ENCODE results near the gene ARL15.
"Not testable (repeated sequence)": the region's sequence is repeated elsewhere in the genome, so short reads cannot be mapped to it uniquely, and the experiment has no call there.

Gene ARL15

DNA sequence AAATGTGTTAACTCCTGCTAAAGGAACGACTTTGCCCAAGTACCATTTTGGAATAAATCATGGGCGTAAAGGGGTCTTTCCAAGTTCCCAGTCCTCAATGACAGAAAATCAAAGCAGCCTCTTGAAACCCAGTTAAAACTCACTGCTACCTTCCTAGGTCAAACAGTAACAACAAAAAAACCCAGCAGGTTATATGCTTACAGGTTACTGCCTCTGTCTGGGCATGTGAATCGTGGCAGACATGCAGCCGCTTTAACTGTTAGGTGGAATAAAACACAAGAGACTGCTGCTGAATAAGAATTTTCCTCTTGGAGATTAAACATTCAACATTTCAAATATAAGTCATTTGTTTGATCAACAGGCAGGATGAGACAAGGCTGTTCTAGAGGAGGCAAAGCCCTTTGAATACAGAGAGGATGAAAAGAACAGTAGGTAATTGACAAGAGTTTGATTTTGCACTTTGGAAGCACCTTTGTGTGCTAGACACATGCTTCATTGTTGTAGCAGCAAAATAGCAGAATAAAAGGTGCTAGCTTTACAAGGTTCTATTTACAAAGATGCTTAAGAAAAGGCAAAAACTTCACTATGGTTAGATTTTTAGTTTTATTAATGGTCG lies 430.6 kb downstream of the ARL15 start:
- no peak for DNase-seq

DNA sequence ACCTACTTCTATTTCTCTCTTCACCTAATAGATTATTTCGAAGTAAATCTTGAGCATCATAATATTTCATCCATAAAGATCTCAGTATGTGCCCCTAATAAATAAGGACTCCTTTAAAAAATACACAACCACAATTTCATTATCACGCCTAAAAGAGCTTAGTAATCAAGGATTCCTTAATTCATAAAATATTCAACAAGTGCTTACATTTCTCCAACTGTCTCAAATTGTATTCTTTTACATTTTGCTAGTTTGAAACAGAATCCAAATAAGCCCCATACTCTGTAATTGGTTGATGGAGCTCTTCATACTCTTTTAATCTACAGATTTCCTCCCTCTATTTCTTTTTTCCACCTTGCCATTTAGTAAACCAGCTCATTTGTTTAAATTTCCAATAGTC lies 432.4 kb downstream of the ARL15 start:
- DNase-seq = no peak

DNA sequence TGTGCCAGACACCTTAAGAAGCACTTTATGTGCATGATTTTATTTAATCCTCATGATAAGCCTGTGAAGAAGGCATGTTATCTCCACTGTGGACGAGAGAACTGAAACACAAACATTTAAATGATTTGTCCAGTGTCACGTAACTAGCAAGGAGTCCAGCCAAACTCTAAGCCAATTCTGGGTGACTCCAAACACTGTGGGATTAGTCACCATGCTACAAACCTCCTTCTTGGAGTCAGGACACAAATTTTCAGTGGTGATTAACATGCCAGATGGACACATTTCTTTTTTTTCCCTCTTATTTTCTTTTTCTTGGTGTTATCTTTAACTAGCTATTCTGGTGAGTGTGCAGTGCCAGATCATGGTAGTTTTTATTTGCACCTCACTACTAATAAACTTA lies 433.1 kb downstream of the ARL15 start:
- DNase-seq = no peak

DNA sequence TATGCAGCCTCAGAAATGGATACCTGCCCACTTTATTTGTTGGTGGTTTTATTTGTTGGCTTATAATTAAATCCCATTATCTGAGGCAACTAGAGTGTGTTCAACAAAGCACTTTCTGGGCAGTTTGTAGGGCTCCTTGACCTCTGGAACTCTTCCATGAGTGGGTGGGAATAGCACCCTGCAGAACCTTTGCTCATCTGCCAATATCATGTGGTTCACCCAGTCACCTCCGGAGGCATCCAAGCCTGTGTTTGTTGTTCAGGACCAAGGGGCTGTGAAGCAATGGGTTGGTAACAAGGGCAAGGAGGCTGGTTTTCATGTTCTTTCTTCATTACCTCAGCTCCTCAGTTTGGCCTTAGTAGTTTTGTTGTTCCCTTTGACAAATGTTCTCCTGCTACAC lies 436.0 kb downstream of the ARL15 start:
- DNase-seq = no peak

DNA sequence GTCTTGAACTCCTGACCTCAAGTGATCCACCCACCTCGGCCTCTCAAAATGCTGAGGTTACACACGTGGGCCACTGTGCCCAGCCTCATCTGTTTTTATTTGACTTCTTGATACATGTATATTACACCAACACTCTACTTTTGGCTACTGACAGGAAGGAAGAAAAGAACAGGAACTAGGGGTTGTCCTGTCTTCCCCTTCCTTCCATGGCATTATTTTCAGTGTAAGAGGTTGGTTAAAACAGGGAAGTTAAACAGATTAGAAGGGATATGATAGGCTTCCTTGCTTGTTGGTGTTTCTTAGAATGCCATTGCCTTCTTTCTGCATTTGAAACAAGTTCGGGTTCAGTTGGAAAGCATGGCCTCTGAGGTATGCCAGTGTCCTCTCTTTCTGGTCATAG lies 437.1 kb downstream of the ARL15 start:
- DNase-seq = no peak

DNA sequence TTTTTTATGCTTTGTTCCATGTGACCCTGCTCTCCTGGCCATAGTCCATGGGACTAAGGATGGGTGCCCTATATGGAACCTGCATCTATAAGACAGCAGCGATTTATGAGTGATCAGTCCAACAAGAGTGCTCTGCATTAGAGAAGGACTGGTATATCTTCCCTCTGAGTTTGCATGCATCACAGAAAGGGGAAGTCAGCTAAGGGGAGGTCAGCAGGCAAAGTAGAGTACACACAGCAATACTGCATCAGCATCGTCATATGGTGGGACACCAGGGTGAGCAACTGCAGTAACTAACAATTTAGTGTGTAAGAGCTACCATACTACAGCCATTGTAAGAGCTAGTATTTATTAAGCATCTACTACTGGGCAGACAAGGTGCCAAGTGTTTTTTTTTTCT lies 438.6 kb downstream of the ARL15 start:
- DNase-seq = no peak

DNA sequence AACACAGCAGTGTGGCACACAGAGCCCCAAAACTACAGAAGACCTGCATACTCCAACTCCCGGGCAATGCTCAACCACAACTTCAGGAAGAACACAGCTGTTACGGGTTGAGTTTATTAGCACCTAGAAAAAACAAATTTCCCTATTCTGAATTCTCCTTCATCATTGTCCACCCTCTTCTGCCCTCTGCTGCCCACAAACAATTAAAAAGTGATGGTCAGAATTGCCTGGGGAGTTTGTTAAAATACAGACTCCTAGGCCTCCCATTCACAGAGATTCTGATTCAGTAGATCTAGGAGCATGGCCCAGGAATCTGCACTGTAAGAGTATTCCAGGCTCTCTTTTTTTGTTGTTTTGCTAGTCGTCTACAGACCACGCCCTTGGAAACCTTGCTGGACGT lies 439.3 kb downstream of the ARL15 start:
- no peak for DNase-seq

DNA sequence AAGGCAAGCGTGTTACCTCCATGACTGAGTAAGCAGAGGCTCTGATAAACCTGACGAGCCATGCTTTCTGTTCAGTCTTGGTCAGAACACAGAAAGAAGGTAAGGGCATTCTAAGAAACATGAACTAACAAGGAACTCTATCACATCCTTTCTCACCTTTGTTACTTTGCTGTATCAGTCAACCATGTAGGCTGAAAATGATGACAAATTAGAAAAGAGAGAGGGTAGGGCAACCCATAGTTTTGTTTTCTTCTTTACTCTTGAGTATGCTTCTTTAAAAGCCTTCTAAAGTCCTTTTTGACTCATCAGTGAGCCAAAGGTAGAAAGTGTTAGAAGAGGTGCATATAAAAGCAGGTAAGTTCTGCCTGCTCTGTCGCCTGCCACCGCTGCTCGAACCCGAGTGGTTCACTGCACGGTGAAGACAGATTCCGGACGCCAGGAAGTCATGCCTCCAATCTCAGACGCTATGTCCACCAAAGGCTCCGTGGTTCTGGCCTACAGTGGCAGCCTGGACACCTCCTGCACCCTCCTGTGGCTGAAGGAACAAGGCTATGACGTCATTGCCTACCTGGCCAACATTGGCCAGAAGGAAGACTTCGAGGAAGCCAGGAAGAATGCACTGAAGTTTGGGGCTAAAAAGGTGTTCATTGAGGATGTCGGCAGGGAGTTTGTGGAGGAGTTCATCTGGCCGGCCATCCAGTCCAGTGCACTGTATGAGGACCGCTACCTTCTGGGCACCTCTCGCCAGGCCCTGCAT lies 451.5 kb downstream of the ARL15 start:
- no peak for DNase-seq

DNA sequence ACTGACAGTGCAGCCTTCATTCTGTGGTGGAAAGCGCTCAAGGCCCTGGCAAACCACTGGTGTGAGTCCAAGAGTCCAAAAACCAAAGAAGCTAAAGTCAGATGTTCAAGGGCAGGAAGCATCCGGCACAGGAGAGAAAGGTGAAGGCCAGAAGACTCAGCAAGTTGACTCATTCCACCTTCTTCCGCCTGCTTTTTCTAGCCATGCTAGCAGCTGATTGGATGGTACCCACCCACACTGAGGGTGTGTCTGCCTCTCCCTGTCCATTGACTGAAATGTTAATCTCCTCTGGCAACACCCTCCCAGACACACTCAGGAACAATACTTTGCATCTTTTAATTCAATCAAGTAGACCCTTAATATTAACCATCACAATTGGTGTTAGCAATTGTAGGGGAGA lies 453.9 kb downstream of the ARL15 start:
- DNase-seq = no peak

DNA sequence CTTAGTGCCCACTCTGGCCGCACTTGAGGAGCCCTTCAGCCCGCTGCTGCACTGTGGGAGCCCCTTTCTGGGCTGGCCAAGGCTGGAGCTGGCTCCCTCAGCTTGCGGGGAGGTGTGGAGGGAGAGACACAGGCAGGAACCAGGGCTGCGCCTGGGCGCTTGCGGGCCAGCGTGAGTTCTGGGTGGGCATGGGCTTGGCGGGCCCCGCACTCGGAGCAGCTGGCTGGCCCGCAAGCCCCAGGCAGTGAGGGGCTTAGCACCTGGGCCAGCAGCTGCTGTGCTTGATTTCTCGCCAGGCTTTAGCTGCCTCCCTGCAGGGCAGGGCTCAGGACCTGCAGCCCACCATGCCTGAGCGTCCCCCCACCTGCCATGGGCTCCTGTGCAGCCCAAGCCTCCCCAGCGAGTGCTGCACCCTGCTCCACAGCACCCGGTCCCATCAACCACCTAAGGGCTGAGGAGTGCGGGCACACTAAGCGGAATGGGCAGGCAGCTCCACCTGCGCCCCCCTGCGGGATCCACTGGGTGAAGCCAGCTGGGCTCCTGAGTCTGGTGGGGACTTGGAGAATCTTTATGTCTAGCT lies 473.4 kb downstream of the ARL15 start:
- DNase-seq = not testable (repeated sequence)

DNA sequence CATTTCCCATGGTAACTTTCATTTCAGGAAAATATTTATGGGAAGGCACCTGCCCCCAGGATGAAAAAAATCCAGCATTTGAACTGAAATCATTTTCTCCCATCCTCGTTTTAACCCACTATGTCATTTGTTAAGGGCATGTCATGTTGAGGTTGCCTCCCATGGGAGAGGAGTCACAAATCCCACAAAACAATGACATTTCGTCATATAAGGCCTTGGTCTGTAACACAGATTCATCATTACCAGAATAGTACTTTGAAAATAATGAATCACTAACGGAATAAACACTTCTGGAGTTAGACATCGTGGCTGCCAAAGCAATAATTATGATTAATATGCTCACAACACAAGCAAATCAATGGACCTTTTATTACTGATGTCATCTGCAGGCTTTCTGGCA lies 475.9 kb downstream of the ARL15 start:
- DNase-seq = no peak
